Activated naive CD4-positive, alpha-beta T cell treated with Interleukin-2 at 50 U/mL for 16 hours (primary cell): ENCODE data around the gene EVC.
"Not testable (repeated sequence)": the region's sequence is repeated elsewhere in the genome, so short reads cannot be mapped to it uniquely, and the experiment has no call there.

Experiments used
- DNase-seq: peaks from one replicate; pipeline ENCODE4 v3.0.0-alpha.2; 2020

EVC gene

DNA sequence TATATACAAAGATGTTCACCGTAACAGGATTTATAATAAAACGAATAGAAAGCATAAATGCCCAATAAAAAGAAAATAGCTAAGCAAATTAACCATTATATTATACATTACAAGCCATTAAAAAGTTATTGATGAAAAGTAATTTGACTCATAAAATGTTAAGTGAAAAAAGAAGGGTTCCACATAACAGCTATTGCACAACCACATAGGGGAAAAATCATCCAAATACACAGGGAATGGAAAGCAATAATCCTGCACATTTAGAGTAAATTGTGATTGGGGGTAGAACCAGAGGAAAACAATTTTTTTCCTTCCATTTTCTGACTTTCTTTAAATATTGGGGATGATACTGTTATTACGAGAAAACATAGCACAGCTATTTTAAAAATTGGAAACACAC lies 143.9 kb downstream of the EVC start:
- DNase-seq, result no peak

DNA sequence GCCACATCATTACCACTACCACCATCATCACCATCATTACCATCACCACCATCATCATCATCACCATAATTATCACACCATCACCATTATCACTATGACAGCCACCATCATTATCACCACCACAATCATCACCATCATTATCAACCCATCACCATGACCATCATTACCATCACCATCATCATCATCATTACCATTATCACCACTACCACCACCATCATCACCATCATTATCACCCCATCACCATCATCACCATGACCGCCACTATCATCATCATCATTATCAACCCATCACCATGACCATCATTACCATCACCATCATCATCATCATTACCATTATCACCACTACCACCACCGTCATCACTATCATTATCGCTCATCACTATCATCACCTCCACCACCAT lies 145.4 kb downstream of the EVC start:
- DNase-seq, result not testable (repeated sequence)

DNA sequence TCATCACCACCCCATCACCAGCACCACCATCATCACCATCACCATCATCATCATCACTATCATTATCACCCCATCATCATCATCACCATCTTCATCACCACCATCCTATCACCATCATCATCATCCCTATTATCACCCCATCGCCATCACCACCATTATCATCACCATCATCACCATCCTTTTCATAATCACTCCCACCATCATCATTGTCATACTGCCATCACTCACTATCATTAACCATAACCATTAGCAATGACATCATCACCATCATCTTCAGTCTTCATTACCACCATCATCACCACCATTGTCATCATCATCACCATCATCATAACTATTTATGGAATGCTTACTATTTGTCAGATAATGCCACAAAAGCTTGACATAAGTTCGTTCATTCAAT lies 146.2 kb downstream of the EVC start:
- no peak for DNase-seq

DNA sequence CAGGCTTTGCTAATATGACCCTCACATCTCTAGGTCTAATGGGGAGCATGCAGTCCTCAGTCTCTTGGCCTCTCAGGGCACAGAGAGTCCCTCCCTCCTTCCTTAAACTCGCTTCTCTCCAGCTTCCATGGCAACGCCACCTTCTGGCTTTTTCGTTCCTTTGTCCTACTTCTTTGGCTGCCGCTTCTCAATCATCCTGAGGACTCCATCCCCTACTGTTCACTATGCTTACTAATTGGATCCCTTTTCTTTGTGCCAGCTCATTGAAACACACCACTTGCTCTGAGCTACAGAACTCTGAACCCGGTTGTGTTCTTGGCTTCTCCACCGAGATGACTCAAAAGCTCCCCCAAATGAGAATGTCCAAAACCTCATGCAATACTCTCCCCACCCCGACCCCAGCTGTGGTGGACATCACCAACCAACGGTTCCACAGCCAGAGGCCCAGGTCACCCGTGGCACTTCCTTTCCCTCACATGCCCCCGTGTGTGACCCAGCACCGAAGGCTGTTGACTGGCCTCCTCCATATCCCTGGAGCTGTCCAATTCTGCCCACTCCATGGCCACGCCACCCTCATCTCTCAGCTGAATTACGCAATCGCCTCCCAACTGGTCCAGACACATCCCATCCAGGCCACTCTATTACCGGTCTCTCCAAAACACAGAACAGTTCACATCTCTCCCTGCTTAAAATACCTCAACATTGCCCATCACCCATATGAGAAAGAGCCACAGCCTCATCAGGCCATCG lies 147.2 kb downstream of the EVC start:
- DNase-seq, result no peak

DNA sequence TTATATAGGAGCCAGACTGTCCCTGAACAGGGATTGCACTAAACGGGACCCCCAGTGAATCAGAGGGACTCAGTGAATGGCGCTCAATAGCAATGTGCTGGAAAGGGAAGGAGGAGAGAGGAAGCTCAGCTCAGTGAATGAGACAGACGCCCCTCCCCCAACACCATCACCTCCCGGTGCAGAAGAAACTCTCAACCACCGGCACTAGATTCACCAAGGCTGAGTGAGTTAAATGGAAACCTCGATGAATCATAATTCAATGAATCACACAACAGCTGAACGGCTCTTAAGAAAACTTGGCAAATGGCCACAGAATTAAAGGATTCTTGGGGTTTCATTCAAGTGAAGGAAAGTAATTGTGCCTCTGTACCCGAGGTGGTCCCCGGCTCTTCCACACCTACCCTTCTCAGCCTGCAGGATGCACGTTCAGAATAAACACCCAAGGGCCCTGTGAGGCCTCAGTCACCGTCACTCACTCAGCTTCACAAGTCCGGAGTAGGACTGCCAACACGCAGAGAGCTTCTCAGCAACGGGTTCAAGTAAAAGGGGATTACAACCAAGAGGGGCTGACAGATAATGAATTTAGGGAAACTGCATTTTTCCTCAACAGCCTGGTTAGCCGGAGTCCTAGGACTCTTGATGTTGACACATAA lies 152.6 kb downstream of the EVC start:
- DNase-seq, result peak; percentile 42
